Gastroesophageal sphincter (tissue), 4 donors: ENCODE measurements around the gene KCMF1. TPM values are rescaled to one million over a fixed set of nuclear protein-coding genes. Genes with fewer than 3 reads are reported as not detected.

ENCODE experiments used
- ATAC-seq: fragments of 150-250 bp; one replicate; pipeline ENCODE4 v1.9.1; 2016; ENCODE audit warnings: mild to moderate bottlenecking, moderate library complexity
- H3K27ac ChIP-seq, 4 donors: fragments of 200-600 bp; sonication (generic) in 3 of 4; 1 replicate in 3 of 4; 2 replicates in 1 of 4; pipeline ENCODE4 v1.5.1; 2016 to 2019
- H3K27me3 ChIP-seq: fragments of 200-600 bp; sonication (generic); one replicate; pipeline ENCODE4 v1.5.1; 2019
- H3K36me3 ChIP-seq, 2 donors: fragments of 200-600 bp; sonication (generic); one replicate each; pipeline ENCODE4 v1.5.1; 2019; ENCODE audit warnings: control low read depth in 1 of 2
- H3K4me1 ChIP-seq, 3 donors: fragments of 200-600 bp; sonication (generic); 1 replicate in 2 of 3; 2 replicates in 1 of 3; pipeline ENCODE4 v1.5.1; 2016 to 2019; ENCODE audit warnings: control low read depth in 2 of 3
- H3K4me3 ChIP-seq, 2 donors: fragments of 200-600 bp; sonication (generic); one replicate each; pipeline ENCODE4 v1.5.1; 2019; ENCODE audit warnings: mild to moderate bottlenecking in 1 of 2, moderate library complexity in 1 of 2
- H3K9me3 ChIP-seq, 3 donors: fragments of 200-600 bp; sonication (generic); one replicate each; pipeline ENCODE4 v1.5.1; 2017 to 2019; ENCODE audit warnings: control low read depth in 2 of 3
- EP300 ChIP-seq: sonication (generic); formaldehyde crosslinking; IDR thresholded peaks from one replicate; pipeline ENCODE4 v1.6.1; 2017; ENCODE audit warnings: antibody characterized with exemption, mild to moderate bottlenecking
- POLR2A ChIP-seq, 2 donors: fragments of 450-650 bp; IDR thresholded peaks; one replicate each; pipeline ENCODE4 v1.6.1; 2017; ENCODE audit warnings: antibody characterized with exemption in 2 of 2, mild to moderate bottlenecking in 2 of 2, moderate library complexity in 1 of 2
- POLR2AphosphoS5 ChIP-seq: sonication (generic); formaldehyde crosslinking; IDR thresholded peaks from one replicate; pipeline ENCODE4 v1.6.1; 2017; ENCODE audit warnings: antibody characterized with exemption
- WGBS, 2 donors: methylation state at CpG; one replicate each; pipeline ENCODE4 v1.1.5; 2018; ENCODE audit warnings: low coverage in 1 of 2; 5-methylcytosine and 5-hydroxymethylcytosine counted together
- total RNA-seq, 4 donors: library from RNA; depleted of rRNA; stranded (reverse); fragments of >200 nt; gene quantifications; one replicate each; pipeline ENCODE4 v1.1.0, GENCODE V29; 2016
- TF ChIP-seq, protein P1 (sequence below), 4 experiments: fragments of 200-600 bp in 2 of 4; fragments of 450-650 bp in 2 of 4; sonication (generic) in 1 of 4; IDR thresholded peaks; one replicate each; pipeline ENCODE4 v1.5.1; 2017 to 2019; ENCODE audit warnings: antibody characterized with exemption in 4 of 4, mild to moderate bottlenecking in 2 of 4, moderate library complexity in 2 of 4

Gene KCMF1
- total RNA-seq, 4 donors from 2014 or later: 39.4 to 79.1 (median 68.1) TPM

DNA sequence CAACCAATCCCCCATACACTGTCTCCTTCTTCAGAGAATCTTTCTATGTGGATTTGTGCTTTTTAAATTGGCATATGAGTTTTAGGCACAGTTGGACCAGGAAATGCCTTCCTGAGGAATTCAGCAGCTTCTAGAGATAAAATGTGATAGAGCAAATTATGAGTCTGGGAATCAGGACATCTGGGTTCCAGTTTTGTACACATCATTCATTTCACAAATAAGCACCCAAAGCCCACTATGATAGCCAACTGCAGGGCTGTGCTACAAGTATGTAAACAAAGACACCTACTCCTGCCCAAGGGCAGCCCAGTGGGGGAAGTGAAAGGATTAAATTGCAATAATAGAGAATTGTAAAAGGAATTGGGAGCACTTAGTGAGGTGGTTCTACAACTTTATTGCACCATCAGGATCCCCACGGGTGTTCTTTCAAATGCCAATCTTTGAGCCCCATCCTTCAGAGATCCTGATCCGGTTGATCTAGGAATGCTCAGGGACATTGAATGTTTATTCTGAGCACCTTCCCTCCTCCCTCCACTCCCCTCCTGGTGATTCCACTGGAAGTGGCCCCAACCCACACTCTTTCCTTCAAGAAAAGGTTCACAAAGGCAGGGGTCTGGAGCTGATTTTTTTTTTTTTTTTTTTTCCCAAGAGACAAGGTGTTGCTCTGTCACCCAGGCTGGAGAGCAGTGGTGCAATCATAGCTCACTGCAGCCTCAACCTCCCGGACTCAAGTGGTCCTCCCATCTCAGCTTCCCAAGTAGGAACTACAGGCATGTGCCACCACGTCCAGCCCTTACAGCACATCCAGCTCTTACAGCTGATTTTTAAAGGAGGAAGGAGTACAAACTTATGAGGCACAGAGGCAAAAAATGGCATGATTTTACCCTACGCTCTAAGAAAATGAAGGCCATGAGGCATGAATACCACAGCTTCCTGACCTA, 11.1 kb upstream of the KCMF1 start:
- no peaks in the 10 kb centered on the region for H3K27me3 ChIP-seq
- TF ChIP-seq POLR2AphosphoS5: no peak
- TF ChIP-seq, protein P1, sequence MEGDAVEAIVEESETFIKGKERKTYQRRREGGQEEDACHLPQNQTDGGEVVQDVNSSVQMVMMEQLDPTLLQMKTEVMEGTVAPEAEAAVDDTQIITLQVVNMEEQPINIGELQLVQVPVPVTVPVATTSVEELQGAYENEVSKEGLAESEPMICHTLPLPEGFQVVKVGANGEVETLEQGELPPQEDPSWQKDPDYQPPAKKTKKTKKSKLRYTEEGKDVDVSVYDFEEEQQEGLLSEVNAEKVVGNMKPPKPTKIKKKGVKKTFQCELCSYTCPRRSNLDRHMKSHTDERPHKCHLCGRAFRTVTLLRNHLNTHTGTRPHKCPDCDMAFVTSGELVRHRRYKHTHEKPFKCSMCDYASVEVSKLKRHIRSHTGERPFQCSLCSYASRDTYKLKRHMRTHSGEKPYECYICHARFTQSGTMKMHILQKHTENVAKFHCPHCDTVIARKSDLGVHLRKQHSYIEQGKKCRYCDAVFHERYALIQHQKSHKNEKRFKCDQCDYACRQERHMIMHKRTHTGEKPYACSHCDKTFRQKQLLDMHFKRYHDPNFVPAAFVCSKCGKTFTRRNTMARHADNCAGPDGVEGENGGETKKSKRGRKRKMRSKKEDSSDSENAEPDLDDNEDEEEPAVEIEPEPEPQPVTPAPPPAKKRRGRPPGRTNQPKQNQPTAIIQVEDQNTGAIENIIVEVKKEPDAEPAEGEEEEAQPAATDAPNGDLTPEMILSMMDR (IDR thresholded peaks at IDR 0.05): no peak
- no peak for TF ChIP-seq POLR2A (IDR thresholded peaks at IDR 0.05)
- TF ChIP-seq EP300: no peak
- WGBS, 2 donors: 31 to 58% methylated on average over 2 to 5 of the region's 5 CpGs
- no peak for ATAC-seq
- H3K4me3 ChIP-seq: no peak overlapping the region
- H3K36me3 ChIP-seq: no peaks in the 10 kb centered on the region
- H3K27ac ChIP-seq: peak overlapping the region in 1 of 4 donors; percentile 63
- peaks cover 0 to 27% (median 9%) of the 10 kb centered on the region in 3 donors for H3K4me1 ChIP-seq
- H3K9me3 ChIP-seq: no peaks in the 10 kb centered on the region

DNA sequence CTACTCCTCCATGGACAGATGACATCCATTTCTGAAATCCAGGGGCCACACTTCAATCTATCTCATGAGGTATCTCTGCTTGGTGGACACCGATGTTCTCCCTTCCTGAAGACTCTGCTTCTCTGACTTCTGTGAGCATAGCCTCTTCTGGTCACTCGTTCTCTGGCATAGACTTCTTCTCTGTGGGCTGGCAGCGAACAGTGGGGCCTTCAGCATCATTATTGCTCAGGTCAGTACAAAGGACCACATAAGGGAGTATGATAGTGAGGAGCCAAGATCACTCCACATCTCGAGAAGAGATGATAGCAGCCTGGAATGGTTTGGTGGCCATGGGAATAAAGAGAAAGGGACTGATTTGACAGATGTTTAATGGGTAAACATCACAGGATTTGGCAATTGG, 8.0 kb upstream of the KCMF1 start:
- no peak for TF ChIP-seq POLR2AphosphoS5
- TF ChIP-seq EP300: no peak
- TF ChIP-seq POLR2A (IDR thresholded peaks at IDR 0.05): no peak
- TF ChIP-seq, protein P1 (IDR thresholded peaks at IDR 0.05): no peak
- Histone ChIP-seq H3K27me3 (no peaks in the 10 kb centered on the region), H3K4me3 (no peak overlapping the region), H3K36me3 (peaks cover 0 to 20% of the 10 kb centered on the region in 2 donors), H3K4me1 (peaks cover 0 to 44% (median 5%) of the 10 kb centered on the region in 3 donors), H3K9me3 (no peaks in the 10 kb centered on the region), H3K27ac (no peak overlapping the region)
- WGBS, 2 donors: 100% methylated on average over 1 to 2 of the region's 4 CpGs
- no peak for ATAC-seq

DNA sequence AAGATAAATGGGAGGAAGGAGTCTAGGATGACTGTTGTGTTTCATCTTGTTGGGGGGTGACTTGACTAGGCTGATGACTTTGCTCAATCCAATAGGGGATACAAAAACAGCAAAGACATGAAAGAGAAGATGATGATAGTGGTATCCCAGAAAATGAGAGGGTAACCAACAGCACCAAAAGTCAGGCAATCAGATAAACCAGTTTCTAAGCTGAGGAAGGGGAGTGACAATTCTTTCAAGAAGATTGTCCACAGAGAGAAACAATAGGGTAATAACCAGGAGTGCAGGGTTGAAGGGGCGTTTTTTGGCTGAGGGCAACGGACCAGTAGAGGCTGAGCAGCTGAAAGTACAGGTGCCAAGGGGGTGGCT, 7.7 kb upstream of the KCMF1 start:
- peaks cover 0 to 44% (median 3%) of the 10 kb centered on the region in 3 donors for H3K4me1 ChIP-seq
- no peak overlapping the region for H3K27ac ChIP-seq
- no peaks in the 10 kb centered on the region for H3K9me3 ChIP-seq
- no peak for ATAC-seq
- TF ChIP-seq, protein P1 (IDR thresholded peaks at IDR 0.05): no peak
- TF ChIP-seq POLR2AphosphoS5 (no peak), POLR2A (IDR thresholded peaks at IDR 0.05) (no peak), EP300 (no peak)
- peaks cover 0 to 20% of the 10 kb centered on the region in 2 donors for H3K36me3 ChIP-seq
- H3K4me3 ChIP-seq: no peak overlapping the region
- 85 to 94% methylated on average over 2 of the region's 2 CpGs for WGBS, 2 donors
- no peaks in the 10 kb centered on the region for H3K27me3 ChIP-seq

DNA sequence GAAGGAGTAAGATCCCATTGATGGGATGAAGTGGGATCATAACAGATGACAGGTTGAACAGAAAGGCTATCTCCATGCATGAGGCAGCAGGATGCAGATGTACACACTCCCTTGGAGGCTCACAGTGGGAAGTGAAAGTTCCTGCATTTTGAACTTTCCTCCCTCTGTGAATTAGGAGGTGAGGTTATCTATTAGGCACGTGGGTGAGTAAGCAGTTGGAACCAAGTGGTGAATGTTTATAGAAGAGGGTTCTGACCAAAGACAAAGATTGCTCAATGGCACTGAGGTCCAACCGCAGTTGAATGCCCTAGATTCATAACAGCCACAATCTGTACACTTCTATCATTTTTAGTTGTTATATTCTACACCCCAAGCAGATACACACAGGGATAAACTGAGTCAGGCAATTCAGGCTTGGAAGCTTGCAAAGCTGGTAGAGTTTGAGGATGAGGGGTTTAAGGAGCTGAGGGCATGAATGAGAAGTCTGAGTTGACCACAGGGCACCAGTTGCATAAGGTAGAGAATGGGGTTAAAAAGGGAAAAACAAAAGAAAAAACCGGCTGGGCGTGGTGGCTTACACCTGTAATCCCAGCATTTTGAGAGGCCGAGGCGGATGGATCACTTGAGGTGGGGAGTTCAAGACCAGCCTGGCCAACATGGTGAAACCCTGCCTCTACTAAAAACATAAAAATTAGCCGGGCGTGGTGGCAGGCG, 7.1 kb upstream of the KCMF1 start:
- no peaks in the 10 kb centered on the region for H3K27me3 ChIP-seq
- H3K27ac ChIP-seq: no peak overlapping the region
- peaks cover 0 to 45% (median 3%) of the 10 kb centered on the region in 3 donors for H3K4me1 ChIP-seq
- ATAC-seq: peak; percentile 79
- 83 to 84% methylated on average over 7 to 9 of the region's 9 CpGs for WGBS, 2 donors
- peaks cover 0 to 20% of the 10 kb centered on the region in 2 donors for H3K36me3 ChIP-seq
- TF ChIP-seq, protein P1 (IDR thresholded peaks at IDR 0.05): no peak
- TF ChIP-seq POLR2A (IDR thresholded peaks at IDR 0.05): no peak
- TF ChIP-seq POLR2AphosphoS5: peak; percentile 9
- no peak for TF ChIP-seq EP300
- H3K4me3 ChIP-seq: no peak overlapping the region
- H3K9me3 ChIP-seq: no peaks in the 10 kb centered on the region
